GM23248 (cell line): ENCODE measurements around the gene ZNF507.

ENCODE experiments used
- EZH2 ChIP-seq: fragments of 200-600 bp; sonication (generic); IDR thresholded peaks from 2 replicates; pipeline ENCODE4 v1.6.1; 2018; ENCODE audit warnings: antibody characterized with exemption, mild to moderate bottlenecking; ENCODE audit not compliant: insufficient read depth, poor library complexity, severe bottlenecking
- EZH2phosphoT487 ChIP-seq: fragments of 200-600 bp; sonication (generic); IDR thresholded peaks from 2 replicates; pipeline ENCODE4 v1.6.1; 2018; ENCODE audit warnings: antibody characterized with exemption, moderate library complexity, mild to moderate bottlenecking, low read depth; ENCODE audit not compliant: insufficient read depth

DNA sequence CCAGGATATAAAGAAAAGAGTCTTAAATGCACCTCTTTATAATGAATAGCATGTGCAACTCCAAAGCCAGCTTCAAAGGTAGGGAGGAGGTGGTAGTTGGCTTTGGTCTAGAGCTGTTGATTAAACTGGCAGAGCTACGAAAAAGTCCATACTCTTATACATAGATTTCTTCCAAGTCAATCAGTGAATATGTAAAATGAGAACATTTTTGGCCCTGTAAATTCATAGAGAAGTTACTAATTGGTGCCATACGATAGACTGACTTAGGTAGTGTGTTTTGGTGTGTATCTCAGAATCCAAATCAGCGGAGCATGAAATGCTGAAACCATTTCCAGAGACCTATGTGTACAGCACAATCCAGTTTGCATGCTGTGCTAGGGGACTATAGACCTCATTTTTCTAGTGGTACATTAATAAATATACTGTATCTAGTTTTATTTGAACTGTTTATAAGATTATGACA is 43.0 kb downstream of the ZNF507 start:
- TF ChIP-seq EZH2 (no peak), EZH2phosphoT487 (no peak)
